ENCODE data around the gene MZF1. TPM values are rescaled to one million over a fixed set of nuclear protein-coding genes. Genes with fewer than 3 reads are reported as not detected.

MZF1 gene
- total RNA-seq, 2 donors from 2014 or later = 6.5 to 11.3 TPM

GRCh38 chr19:58538257-58539168, 34.6 kb downstream of the MZF1 start:
- H3K4me1 ChIP-seq = peaks cover 0 to 16% of the 10 kb centered on the region in 2 donors
- DNase-seq (ENCODE audit: low spot score) = no peak
- H3K36me3 ChIP-seq = no peaks in the 10 kb centered on the region
- H3K27ac ChIP-seq = peak overlapping the region in 1 of 2 donors; percentile 31
- peaks cover 3 to 6% of the 10 kb centered on the region in 2 donors for H3K27me3 ChIP-seq
- H3K9me3 ChIP-seq = no peaks in the 10 kb centered on the region
- H3K4me3 ChIP-seq = peak overlapping the region; percentile 14 to 44
- TF ChIP-seq, protein P1, sequence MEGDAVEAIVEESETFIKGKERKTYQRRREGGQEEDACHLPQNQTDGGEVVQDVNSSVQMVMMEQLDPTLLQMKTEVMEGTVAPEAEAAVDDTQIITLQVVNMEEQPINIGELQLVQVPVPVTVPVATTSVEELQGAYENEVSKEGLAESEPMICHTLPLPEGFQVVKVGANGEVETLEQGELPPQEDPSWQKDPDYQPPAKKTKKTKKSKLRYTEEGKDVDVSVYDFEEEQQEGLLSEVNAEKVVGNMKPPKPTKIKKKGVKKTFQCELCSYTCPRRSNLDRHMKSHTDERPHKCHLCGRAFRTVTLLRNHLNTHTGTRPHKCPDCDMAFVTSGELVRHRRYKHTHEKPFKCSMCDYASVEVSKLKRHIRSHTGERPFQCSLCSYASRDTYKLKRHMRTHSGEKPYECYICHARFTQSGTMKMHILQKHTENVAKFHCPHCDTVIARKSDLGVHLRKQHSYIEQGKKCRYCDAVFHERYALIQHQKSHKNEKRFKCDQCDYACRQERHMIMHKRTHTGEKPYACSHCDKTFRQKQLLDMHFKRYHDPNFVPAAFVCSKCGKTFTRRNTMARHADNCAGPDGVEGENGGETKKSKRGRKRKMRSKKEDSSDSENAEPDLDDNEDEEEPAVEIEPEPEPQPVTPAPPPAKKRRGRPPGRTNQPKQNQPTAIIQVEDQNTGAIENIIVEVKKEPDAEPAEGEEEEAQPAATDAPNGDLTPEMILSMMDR (IDR thresholded peaks at IDR 0.05) = no peak

GRCh38 chr19:58536852-58537798, 36.0 kb downstream of the MZF1 start:
- no peak overlapping the region for H3K27ac ChIP-seq
- H3K4me3 ChIP-seq = no peak overlapping the region
- TF ChIP-seq, protein P1 (IDR thresholded peaks at IDR 0.05) = no peak
- no peaks in the 10 kb centered on the region for H3K36me3 ChIP-seq
- DNase-seq (ENCODE audit: low spot score) = no peak
- H3K9me3 ChIP-seq = no peaks in the 10 kb centered on the region
- peaks cover 3 to 6% of the 10 kb centered on the region in 2 donors for H3K27me3 ChIP-seq
- H3K4me1 ChIP-seq = peaks cover 0 to 11% of the 10 kb centered on the region in 2 donors

DNA sequence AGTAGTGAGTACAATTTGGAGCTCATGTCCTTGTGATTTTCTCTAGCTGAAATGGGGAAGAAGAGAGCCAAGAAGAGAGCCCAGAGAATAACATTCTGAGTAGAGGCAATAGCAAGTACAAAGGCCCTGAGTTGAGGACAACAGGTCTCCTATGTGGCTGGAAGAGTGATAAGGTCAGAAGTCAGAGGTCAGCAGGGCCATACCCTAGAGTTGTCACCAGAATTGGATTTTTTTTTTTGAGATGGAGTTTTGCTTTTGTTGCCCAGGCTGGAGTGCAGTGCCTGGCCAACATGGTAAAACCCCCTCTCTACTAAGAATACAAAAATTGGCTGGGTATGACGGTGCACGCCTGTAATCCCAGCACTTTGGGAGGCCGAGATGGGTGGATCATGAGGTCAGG, 37.3 kb downstream of the MZF1 start:
- peaks cover 3 to 6% of the 10 kb centered on the region in 2 donors for H3K27me3 ChIP-seq
- H3K4me3 ChIP-seq = no peak overlapping the region
- H3K9me3 ChIP-seq = no peaks in the 10 kb centered on the region
- H3K27ac ChIP-seq = no peak overlapping the region
- DNase-seq (ENCODE audit: low spot score) = no peak
- H3K36me3 ChIP-seq = no peaks in the 10 kb centered on the region
- TF ChIP-seq, protein P1 (IDR thresholded peaks at IDR 0.05) = no peak
- peaks cover 0 to 11% of the 10 kb centered on the region in 2 donors for H3K4me1 ChIP-seq

GRCh38 chr19:58531034-58531840, 41.9 kb downstream of the MZF1 start:
- no peak for DNase-seq (ENCODE audit: low spot score)
- H3K4me1 ChIP-seq = no peaks in the 10 kb centered on the region
- H3K4me3 ChIP-seq = no peak overlapping the region
- H3K36me3 ChIP-seq = no peaks in the 10 kb centered on the region
- H3K27ac ChIP-seq = no peak overlapping the region
- no peaks in the 10 kb centered on the region for H3K27me3 ChIP-seq
- TF ChIP-seq, protein P1 (IDR thresholded peaks at IDR 0.05) = no peak
- H3K9me3 ChIP-seq = no peaks in the 10 kb centered on the region

DNA sequence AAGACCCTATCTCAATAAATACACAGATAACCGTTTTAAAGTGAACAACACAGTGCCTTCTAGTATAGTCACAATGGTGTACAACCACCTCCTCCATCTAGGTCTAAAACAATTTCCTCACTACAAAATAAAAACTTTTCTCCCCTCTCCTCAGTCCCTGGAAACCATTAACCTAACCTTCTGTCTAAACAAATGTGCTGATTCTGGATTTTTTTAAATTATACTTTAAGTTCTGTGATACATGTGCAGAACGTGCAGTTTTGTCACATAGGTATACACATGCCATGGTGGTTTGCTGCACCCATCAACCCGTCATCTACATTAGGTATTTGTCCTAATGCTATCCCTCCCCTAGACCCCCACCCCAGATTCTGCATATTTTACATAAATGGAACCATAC, 43.7 kb downstream of the MZF1 start:
- Histone ChIP-seq H3K4me1 (no peaks in the 10 kb centered on the region), H3K36me3 (no peaks in the 10 kb centered on the region), H3K27me3 (no peaks in the 10 kb centered on the region), H3K27ac (no peak overlapping the region), H3K9me3 (no peaks in the 10 kb centered on the region), H3K4me3 (no peak overlapping the region)
- no peak for DNase-seq (ENCODE audit: low spot score)
- TF ChIP-seq, protein P1 (IDR thresholded peaks at IDR 0.05) = no peak

All from right atrium auricular region (tissue), 2 donors.